ENCODE results near the gene GRPEL1. TPM values are rescaled to one million over a fixed set of nuclear protein-coding genes. Genes with fewer than 3 reads are reported as not detected.

Gene GRPEL1
- total RNA-seq (10 to 100 TPM; 40.8 to 58.5 TPM), polyA plus RNA-seq (ENCODE audit: insufficient read depth, low read depth, low replicate concordance) (88.6 TPM)
- long read RNA-seq, donor 1, transcript GRPEL1-201 (4 exons, 2,775 nt), result major isoform, 27 of 29 reads
- long read RNA-seq, donor 1, partial matches to known transcripts, result 0 of 29 reads
- long read RNA-seq, donor 1, other reads (novel, unspliced or antisense), result 0 of 29 reads
- long read RNA-seq, donor 2, transcript GRPEL1-201 (4 exons, 2,775 nt), result major isoform, 15 of 20 reads
- long read RNA-seq, donor 2, partial matches to known transcripts, result 0 of 20 reads
- long read RNA-seq, donor 2, other reads (novel, unspliced or antisense), result 0 of 20 reads

DNA sequence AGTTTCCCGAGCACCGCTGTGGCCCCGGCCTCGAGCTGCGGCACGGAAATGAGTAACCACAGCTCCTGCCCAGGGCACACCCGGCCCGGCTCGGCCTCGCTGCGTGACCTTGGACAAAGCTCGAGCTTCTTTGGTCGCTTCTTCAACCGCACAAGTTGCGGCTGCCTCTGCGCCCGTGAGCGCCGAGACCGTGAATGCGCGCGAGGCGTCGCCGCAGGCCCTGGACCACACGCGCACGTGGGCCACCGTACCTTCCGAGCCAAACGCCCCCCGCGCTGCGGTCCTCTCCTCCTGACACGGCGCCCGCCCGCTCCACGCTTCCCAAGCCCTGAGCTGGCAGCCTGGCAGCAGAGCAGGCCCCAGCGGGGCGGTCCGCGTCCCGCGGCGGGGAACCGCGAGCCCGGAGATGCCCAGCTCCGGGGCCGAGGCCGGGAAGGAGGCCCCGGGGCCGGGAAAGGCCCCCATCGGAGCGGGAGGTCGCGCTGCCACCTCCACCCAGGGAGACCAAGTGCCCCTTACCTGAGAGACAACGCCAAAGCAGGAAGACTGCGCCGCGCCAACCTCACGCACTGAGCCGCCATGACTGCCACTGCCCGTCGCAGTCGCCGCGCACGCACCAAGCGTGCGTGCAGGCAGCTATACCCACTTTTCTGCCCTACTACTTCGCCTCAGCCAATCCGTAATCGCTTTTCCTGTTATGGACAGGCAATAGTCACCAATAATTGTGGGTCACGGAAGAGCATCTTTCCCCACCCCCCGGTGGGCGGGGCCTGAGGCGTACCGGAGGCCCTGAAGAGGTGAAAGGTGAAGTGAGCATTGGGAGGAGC is at the start of gene GRPEL1:
Gene GRPEL1, minus strand, starts transcription at position 613 of the 827 bp plus-strand sequence. Its CDS starts 32 bp downstream, at position 581.
- Histone ChIP-seq H3K27ac (peak within 1 kb of the TSS; percentile 78 to 89), H3K4me1 (peaks cover 21% of the 10 kb centered on the region), H3K27me3 (no peaks in the 10 kb centered on the region), H3K4me3 (peak within 1 kb of the TSS; percentile 91 to 95), H3K36me3 (ENCODE audit: low read depth, missing control alignments) (no peaks in the 10 kb centered on the region), H3K9me3 (no peaks in the 10 kb centered on the region)
- intact Hi-C loops (cut with DNase I; ENCODE audit: low total_unique reads), result no loop called here
- TF ChIP-seq CTCF (IDR thresholded peaks at IDR 0.05) (no peak), POLR2A (IDR thresholded peaks at IDR 0.05) (peak; percentile 77)
- WGBS, 2 donors, result 0 to 1% methylated on average over 35 to 71 of the region's 81 CpGs
- peak; percentile 100 for DNase-seq

DNA sequence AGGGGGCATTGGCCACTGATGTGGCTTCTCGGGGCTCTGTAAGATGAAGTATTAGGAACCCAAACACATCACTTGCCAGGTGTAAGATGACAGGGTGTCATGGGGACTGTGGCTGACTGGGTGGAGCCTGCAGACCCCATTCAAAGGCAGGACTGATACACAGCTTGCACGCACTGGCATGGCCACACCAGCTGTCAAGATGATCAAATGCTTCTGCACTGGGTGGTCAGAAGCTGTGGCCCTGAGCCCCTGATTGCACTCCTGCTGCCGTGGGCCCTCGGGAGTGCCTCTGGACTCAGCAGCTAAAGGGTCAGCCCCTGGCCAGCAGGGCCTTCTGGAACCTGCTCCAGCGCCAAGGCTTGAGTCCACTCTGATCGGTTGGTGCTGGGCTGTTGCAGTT is 48.8 kb upstream of the GRPEL1 start:
- Histone ChIP-seq H3K4me3 (no peak overlapping the region), H3K4me1 (peaks cover 8% of the 10 kb centered on the region), H3K9me3 (no peaks in the 10 kb centered on the region), H3K27ac (no peak overlapping the region), H3K36me3 (ENCODE audit: low read depth, missing control alignments) (no peaks in the 10 kb centered on the region), H3K27me3 (no peaks in the 10 kb centered on the region)
- no peak for DNase-seq
- intact Hi-C loops (cut with DNase I; ENCODE audit: low total_unique reads), result no loop called here
- TF ChIP-seq POLR2A (IDR thresholded peaks at IDR 0.05) (no peak), CTCF (IDR thresholded peaks at IDR 0.05) (no peak)
- 78 to 92% methylated on average over 4 to 6 of the region's 6 CpGs for WGBS, 2 donors

DNA sequence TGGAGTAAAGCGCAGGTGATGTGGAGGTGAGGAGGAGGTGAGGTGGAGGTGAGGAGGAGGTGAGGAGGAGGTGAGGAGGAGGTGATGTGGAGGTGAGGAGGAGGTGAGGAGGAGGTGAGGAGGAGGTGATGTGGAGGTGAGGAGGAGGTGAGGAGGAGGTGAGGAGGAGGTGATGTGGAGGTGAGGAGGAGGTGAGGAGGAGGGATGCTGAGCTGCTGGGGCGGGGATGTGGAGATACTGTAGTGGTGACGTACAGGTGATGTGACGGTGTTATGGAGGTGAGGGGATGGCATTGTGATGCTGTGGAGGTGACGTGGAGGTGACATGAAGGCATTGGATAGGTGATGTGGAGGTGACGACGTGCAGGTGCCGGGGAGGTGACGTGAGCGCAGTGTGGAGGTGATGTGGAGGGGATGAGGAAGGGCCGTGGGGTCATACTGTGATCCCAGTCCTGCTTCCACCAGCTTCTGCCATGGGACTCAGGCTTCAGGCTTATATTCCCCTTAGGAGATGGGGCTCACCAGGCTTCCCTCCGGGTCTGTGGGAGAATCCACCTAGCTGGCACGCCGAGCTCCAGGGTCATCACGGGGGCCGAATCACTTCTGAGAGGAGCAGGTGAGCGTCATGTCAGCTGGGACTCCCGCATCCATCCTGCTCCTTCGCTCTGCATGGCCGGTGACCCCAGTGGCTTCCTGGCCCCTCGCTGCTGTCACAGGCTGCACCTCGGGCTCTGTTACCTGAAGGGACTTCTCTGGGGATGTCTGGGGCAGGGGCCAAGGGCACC is 47.9 kb upstream of the GRPEL1 start:
- intact Hi-C loops (cut with DNase I; ENCODE audit: low total_unique reads), result no loop called here
- 92 to 95% methylated on average over 16 to 22 of the region's 22 CpGs for WGBS, 2 donors

DNA sequence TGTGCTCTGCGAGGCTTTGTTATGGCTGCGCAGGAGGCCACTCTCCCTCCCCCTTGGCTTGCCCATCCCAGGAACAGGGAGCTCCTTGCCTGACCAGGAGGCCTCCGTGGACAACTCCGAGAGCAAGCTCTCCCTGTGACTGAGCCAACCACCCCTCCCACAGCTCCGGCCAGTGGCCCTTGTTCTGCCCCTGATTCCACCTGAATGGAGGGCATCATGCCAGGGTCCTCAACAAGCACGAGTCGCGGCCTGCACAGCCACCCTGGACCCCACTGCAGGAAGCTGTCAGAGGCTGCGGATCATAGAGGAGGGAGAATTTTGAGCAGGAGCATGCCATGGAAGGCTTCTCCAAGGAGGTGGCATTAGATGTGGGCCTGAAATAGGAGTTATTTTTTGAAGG is 44.8 kb upstream of the GRPEL1 start:
- H3K36me3 ChIP-seq (ENCODE audit: low read depth, missing control alignments), result no peaks in the 10 kb centered on the region
- no peak overlapping the region for H3K27ac ChIP-seq
- no peaks in the 10 kb centered on the region for H3K9me3 ChIP-seq
- TF ChIP-seq CTCF (IDR thresholded peaks at IDR 0.05) (no peak), POLR2A (IDR thresholded peaks at IDR 0.05) (no peak)
- no peak for DNase-seq
- no peak overlapping the region for H3K4me3 ChIP-seq
- intact Hi-C loops (cut with DNase I; ENCODE audit: low total_unique reads), result no loop called here
- H3K4me1 ChIP-seq, result no peaks in the 10 kb centered on the region
- WGBS, 2 donors, result 89 to 92% methylated on average over 6 to 9 of the region's 9 CpGs
- no peaks in the 10 kb centered on the region for H3K27me3 ChIP-seq

More for the DNA sequence above, 47.9 kb upstream of the GRPEL1 start:
- DNase-seq, result no peak
- Histone ChIP-seq H3K4me1 (peaks cover under 1% of the 10 kb centered on the region), H3K9me3 (no peaks in the 10 kb centered on the region), H3K36me3 (ENCODE audit: low read depth, missing control alignments) (no peaks in the 10 kb centered on the region), H3K4me3 (no peak overlapping the region), H3K27ac (no peak overlapping the region), H3K27me3 (no peaks in the 10 kb centered on the region)
- TF ChIP-seq POLR2A (IDR thresholded peaks at IDR 0.05) (no peak), CTCF (IDR thresholded peaks at IDR 0.05) (no peak)

All from testis (tissue), 5 donors.